Retina (tissue), 1 donor: ENCODE measurements around the gene ZNF337.
"Not testable (repeated sequence)": the region's sequence is repeated elsewhere in the genome, so short reads cannot be mapped to it uniquely, and the experiment has no call there.

Experiments used
- DNase-seq: peaks from one replicate; pipeline ENCODE4 v3.0.0-alpha.2; 2016

ZNF337 gene

DNA sequence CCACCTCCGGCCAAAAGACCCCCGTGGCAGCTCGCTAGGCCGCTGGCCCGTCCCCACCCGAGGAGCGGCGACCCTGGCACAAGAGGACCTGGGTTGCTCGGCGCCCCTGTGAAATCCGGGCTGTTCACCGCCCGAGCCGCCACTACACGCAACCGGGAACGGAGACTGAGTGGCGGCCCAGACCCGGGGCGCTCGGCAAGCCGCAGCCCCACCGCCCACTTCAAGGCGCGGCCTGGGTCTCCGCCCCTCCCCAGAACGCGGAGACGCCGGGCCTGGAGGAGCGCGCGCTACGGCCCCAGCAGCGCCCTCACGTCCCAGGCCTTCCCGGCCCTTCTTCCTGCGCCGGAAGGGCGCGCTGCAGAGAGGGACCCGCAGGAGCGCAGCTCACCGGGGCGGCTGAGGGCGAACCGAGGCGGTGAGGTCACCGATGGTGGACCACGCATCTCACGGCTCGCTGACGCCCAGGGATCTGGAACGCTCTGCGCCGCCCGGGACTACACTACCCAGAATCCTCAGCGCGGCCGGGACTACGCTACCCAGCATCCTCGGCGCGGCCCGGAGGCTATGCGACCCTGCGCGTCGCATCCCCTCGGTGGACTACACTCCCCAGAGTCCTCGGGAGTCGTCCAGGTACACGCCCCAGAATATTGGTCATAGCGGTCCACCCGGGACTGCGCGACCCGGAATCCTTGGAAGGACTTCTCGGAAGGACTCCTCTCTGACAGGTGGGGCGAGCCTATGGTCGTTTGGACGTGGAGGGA is at the start of gene ZNF337:
Gene ZNF337, minus strand, starts transcription at position 483 of the 761 bp plus-strand sequence. CDS start 10,436 bp downstream, outside the sequence.
- peak; percentile 99 for DNase-seq

DNA sequence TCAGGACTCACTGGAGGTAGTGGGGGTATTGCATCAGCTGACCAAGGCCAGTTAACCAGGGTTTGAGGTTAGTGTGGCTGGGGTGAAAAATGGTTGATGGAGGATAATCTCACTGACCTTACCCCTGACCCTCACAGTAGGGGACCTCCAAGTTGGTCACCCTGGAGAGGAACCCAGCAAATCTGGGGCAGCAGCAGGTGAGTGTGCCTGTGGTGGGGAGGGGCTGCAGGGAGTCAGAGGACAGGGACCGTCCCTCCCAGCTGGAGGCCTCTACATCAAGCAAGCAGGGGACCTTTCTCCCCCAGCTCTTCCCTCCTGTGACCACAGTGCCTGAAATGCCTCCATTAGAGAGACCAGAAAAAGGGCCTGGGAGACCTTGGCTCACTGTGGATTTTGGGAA is 49.1 kb upstream of the ZNF337 start:
- DNase-seq: no peak

DNA sequence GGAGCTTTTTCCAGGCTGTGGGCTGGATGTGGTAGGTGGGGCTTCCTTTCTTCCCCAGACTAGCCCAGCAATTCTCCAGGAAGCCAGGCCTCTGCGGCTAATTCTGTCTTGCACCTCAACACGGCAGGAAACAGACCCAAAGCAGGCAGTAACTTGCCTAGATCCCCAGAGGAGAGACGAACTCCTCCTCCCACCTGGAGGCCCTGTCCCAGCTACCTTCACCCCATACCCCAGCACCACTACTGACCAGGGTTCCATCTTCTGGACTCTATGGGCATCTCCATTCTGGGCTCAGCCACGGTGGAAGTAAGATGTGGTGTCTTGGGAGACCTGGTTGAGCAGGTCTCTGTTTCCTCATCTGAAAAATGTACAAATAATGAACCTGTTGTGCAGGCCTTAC is 48.4 kb upstream of the ZNF337 start:
- no peak for DNase-seq

DNA sequence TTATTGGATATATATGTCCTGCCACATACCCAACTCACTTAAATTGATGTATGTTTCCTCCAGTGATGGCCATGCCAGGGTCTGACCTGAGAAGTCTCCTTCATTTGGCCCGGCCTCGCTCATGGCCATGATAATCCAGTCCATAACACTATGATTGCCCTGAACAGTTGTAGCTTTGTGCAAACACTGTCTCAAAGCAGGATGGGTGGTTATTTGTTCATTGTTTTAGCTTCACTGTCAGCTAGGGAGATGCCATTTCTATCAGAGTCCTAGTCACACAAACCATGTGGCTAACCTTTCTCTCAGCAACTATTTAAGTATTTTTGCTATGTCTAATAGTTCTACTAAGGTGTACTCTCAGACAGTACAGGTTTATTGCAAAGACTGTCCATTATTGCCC is 47.6 kb upstream of the ZNF337 start:
- DNase-seq: no peak

DNA sequence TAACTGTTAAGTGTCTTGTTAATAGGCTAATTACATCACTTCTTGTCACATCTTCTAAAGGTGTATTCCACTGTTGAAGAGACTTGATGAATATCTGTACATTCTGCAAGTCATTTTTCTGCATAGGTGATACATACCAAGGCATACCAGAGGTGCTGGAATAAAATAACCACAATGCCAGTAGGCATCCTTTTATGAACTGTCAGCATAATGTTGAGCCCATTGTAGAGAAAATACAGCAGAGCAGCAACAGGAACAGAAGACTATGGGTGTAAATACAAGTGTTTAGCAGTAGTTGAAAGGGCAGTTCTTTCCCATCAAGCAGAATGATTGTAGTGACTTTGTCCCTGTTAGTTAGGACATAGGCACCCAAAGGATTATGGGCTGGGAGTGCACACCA is 44.4 kb upstream of the ZNF337 start:
- DNase-seq: no peak

DNA sequence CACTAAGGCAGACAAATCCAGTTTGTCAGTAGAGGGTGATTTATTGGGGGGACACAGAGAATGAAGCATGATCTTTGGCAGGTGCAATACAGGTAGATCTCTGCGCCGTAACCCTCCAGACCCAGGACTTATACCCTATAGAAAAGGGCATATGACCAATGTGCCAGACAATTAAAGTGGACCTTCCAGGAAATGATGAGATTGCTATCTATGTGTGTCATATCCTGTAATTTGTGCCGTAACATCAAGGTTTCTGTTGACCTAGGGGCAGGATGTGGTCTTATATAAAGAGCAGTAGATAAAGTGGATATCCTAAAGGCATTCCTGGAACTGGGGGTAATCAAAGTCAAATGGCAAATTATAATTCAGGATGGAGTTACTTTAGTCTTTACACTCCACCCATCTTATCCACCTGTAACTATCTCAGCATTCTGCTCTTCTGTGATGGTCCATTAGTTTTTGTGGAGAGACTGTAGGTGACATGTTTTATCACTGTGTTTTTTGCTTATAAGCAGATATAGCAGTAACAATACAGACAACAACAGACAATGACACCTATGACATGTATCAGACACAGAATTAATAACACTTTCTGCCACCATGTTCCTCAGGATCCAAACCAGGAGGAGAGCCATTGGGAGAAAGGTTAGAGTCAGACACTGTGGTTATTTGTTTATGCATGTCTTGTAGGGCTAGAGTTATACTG is 43.1 kb upstream of the ZNF337 start:
- no peak for DNase-seq

DNA sequence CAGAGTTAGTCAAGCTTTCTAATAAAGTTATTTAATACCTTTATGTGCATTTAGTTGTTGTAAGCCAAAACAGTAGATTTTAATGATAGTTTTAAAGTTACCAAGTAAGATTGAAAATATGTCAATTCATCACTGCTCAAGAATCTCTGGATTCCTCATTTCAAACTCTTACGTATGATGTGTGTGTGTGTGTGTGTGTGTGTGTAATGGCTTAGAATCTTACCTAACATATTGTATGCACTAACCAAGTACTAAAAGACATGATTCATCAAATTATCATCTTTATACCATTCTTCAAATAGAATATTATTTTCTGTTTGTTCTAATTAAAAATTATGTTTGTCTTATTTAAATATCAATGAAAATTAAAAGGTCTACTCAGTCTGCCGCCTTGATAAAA is 41.5 kb upstream of the ZNF337 start:
- DNase-seq: no peak

DNA sequence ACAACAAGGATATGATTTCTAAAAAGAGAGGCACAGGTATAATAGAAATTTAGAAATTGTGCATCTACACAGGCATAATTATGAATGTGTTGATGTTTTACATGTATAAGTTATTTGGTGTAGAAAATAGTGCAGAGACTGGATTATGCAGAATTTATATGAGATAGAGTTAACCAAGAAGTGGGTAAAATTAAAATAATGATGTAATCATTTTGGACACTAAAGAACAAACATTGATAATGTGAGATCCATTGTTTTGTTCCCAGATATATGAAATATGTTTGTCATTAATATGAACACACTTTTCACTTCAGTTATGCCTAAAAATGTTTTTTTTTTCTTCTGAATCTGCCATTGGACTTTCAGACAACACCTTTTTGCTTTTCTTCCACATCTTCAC is 37.2 kb upstream of the ZNF337 start:
- no peak for DNase-seq

DNA sequence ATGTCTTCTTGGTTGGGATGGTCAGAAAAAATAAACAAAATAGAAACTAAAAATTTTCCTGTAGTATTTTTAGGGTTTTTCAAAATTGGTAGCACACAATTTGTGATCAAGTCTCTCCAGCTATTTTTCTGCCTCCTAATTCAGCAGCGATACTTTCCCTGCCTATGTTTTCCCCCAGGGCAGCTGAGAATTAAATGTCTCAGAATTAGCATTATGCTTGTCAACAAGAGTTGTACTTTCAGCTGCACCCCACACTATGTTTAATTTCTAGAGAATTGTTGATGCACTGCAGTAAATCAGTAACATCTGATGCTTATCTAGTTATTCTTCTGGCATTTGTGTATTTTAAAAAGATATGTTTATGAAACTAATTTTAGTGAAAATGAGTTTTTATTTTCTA is 34.2 kb upstream of the ZNF337 start:
- no peak for DNase-seq

DNA sequence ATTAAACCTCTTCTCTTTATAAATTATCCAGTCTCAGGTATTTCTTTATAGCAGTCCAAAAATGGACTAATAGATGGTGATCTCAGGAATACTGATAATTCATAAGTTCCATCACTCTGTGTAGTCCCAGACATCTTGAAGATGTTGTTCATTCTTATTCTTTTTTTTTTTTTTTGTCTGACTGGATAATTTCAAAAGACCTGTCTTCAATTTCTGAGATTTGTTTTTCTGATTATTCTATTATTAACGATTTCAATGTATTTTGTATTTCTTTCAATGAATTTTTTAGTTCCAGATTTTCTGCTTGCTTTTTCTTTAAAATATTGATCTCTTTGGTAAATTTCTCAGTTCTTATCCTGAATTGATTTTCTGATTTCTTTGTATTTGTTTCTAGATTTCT is 29.7 kb upstream of the ZNF337 start:
- no peak for DNase-seq

DNA sequence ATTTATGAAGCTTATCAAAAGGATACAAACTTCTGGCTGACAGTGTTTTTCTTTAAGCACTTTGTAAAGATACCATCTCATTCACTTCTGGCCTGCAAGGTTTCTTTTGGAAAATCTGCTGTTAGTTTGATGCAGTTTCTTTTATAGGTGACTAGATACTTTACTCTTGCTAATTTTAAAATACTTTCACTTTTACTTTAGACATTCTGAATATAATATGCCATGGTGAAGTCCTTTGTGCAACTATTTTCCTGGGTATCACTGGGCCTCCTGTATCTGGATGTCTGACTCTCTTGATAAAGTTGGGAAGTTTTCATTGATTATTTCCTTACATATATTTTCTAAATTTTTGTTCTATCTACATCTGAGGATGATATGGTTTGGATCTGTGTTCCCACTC is 29.0 kb upstream of the ZNF337 start:
- DNase-seq: no peak

DNA sequence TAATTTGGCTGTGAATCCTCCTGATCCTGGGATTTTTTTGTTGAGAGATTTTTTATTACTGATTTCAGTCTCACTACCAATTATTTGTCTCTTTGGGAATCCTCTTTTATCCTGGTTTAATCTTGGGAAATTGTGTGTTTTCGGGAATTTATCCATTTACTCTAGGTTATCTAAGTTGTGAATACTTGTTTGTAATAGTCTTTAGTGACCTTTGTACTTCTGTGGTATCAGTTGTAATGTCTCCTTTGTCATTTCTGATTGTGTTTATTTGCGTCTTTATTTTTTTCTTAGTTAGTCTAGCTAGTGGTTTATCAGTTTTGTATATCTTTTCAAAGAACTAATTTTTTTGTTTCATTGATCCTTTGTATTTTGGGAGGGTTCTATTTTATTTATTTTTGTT is 27.3 kb upstream of the ZNF337 start:
- no peak for DNase-seq

DNA sequence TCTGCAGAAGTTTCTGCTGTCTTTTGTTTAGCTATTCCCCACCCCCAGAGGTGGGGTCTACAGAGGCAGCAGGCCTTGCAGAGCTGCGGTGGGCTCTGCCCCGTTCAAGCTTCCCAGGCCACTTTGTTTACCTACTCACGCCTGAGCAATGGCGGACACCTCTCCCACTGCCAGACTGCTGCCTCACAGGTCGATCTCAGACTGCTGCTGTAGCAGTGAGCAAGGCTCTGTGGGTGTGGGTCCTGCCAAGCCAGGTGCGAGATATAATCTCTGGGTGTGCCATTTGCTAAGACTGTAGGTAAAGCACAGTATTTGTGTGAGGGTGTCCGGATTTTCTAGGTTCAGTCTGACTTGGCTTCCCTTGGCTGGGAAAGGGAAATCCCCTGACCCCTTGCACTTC is 23.6 kb upstream of the ZNF337 start:
- no peak for DNase-seq

DNA sequence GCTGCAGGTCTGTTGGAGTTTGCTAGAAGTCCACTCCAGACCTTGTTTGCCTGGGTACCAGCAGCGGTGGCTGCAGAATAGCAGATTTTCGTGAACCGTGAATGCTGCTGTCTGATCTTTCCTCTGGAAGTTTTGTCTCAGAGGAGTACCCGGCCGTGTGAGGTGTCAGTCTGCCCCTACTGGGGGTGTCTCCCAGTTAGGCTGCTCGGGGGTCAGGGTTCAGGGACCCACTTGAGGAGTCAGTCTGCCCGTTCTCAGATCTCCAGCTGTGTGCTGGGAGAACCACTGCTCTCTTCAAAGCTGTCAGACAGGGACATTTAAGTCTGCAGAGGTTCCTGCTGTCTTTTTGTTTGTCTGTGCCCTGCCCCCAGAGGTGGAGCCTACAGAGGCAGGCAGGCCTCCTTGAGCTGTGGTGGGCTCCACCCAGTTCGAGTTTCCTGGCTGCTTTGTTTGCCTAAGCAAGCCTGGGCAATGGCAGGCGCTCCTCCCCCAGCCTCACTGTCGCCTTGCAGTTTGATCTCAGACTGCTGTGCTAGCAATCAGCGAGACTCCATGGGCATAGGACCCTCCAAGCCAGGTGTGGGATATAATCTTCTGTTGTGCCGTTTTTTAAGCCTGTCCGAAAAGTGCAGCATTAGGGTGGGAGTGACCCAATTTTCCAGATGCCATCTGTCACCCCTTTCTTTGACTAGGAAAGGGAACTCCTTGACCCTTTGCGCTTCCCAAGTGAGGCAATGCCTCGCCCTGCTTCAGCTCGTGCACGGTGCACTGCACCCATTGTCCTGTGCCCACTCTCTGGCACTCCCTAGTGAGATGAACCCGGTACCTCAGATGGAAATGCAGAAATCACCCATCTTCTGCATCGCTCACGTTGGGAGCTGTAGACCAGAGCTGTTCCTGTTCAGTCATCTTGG is 22.5 kb upstream of the ZNF337 start:
- DNase-seq: not testable (repeated sequence)

DNA sequence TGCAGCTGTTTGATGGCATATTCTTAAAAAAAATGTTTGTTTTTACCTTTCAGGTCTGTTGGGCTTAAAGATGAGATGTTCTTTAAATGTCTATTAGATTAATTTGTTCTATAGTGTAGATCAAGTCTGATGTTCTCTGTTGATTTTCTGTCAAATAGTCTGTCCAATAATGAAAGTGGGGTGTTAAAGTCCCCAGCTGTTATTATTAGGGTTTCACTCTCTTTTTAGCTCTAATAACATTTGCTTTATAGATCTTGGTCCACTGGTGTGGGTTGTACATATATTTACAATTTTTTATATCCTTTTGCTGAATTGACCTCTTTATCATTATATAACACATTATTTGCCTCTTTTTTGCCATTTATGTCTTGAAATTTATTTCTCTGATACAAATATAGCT is 11.0 kb upstream of the ZNF337 start:
- DNase-seq: no peak

DNA sequence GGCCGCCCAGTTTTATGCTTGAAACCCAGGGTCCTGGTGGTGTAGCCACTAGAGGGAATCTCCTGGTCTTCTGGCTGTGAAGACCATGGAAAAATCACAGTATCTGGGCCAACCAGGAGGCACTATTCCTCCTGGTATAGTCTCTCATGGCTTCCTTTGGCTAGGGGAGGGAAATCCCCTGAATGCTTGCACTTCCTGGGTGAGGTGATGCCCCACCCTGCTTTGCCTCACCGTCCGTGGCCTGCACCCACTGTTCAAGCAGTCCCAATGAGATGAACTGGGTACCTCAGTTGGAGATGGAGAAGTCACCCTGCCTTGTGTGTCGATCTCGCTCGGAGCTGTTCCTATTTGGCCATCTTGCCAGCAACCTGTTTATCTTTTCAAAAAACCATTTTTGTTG is 10.1 kb upstream of the ZNF337 start:
- no peak for DNase-seq

DNA sequence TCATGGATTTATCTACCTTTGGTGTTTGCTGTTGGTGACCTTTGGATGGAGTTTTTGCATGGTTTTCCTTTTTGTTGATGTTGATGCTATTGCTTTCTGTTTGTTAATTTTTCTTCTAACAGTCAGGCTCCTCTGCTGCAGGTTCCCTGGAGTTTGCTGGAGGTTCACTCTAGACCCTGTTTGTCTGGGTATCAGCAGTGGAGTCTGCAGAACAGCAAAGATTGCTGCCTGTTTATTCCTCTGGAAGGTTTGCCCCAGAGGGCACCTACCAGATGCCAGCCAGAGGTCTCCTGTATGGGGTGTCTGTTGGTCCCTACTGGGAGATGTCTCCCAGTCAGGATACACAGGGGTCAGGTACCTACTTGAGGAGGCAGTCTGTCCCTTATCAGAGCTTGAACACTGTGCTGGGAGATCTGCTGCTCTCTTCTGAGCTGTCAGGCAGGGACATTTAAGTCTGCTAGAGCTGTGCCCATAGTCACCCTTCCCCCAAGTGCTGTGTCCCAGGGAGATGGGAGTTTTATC is 9.2 kb upstream of the ZNF337 start:
- no peak for DNase-seq

DNA sequence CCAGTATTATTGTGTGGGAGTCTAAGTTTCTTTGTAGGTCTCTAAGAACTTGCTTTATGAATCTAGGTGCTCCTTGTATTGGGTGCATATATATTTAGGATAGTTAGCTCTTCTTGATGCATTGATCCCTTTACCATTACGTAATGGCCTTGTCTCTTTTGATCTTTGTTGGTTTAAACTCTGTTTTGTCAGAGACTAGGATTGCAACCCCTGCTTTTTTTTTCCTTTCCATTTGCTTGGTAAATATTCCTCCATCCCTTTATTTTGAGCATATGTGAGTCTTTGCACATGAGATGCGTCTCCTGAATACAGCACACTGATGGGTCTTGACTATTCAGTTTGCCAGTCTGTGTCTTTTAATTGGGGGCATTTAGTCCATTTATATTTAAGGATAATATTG is 7.7 kb upstream of the ZNF337 start:
- DNase-seq: not testable (repeated sequence)

DNA sequence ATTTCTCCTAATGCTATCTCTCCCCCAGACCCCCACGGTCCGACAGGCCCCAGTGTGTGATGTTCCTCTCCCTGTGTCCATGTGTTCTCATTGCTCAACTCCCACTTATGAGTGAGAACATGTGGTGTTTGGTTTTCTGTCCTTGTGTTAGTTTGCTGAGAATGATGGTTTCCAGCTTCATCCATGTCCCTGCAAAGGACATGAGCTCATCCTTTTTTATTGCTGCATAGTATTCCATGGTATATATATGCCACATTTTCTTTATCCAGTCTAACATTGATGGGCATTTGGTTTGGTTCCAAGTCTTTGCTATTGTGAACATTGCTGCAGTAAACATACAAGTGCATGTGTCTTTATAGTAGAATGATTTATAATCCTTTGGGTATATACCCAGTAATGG is 4.2 kb upstream of the ZNF337 start:
- DNase-seq: not testable (repeated sequence)

DNA sequence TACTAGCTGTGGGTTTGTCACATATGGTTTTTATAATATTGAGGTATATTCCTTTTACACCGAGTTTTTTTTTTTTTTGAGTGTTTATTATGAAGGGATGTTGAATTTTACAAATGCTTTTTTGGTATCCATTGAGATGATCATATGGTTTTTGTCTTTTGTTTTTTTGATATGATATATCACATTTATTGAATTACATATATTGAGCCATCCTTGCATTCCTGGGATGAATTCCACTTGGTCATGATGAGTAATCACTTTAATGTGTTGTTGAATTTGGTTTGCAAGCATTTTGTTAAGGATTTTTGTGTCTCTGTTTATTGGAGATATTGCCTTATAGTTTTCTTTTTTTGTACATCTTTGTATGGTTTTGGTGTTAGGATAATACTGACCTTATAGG is 3.3 kb upstream of the ZNF337 start:
- no peak for DNase-seq

DNA sequence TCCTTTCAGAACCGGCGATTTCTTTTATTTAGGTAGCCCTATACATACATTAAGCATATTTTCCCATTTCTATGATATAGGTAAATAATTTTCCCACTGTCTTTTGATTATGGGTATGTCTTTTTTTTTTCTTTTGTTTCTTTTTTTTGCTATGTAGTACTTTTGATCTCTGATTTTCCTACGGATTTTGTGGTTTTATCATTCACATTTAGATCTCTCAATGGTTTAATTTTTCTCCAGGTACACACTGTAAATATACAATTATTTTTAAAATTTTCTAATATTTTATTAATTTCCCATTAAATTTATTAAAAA is 436 bp upstream of the ZNF337 start:
- DNase-seq: no peak

DNA sequence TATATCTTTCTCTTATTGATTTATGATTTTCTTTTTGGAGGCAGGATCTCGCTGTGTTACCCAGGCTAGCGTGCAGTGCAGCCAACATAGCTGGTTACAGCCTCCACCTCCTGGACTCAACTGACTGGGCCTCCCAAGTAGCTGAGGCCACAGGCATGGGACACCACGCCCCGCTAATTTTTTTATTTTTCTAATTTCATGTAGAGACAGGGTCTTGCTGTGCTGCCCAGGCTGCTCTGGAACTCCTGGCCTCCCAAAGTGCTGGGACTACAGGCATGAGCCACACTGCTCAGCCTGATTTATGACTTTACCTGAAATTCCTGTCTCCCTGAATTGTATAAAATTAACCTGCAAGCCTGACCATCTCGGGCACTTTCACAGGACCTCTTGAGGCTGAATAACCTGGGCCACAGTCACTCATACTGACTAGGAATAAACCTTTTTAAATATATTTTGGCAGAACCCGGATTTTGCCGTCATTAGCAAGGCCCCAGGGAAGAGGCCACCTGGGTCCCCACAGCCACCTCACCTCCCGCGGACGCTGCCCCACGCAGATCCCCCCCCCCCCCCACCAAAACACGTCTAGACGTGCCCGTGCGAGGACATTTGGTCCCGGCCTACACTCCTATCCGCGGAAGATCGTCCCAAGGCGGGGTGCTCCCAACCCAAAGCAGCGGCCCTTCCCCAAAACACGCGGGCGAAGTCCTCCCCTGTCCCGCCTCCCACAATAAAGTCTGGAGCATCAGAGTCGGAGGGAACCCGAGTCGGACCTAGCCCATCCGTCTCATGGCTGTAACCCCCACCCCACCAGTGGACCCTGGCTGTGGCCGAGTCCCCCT is 902 bp downstream of the ZNF337 start:
- DNase-seq: peak; percentile 17

DNA sequence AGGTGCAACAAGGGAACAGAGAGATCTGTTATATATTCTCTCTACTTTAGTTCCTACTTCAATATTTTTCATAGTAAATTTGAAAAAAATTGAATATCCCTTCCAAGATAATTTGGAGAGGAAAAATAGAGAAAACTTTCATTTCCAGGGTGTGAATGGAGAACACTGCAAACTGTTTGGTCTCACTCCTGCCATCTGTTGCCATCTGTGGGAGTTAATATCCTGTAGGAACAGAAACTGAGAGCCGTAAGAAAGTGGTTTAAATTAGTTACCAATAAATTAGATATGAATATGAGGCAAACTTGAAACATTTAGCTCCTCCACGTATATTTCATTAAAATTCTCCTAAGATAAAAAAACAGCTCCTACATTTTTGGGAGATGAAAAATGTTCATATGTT is 4.2 kb downstream of the ZNF337 start:
- DNase-seq: no peak
